Right lobe of liver (tissue), 4 donors: ENCODE measurements around the gene BRD4.

Experiments used
- POLR2A ChIP-seq: fragments of 450-650 bp; IDR thresholded peaks from one replicate; pipeline ENCODE4 v1.6.1; 2017; ENCODE audit warnings: antibody characterized with exemption, mild to moderate bottlenecking
- TF ChIP-seq, protein P1 (sequence below), 4 donors: fragments of 200-600 bp in 3 of 4; fragments of 450-650 bp in 1 of 4; IDR thresholded peaks; one replicate each; pipeline versions ENCODE4 v1.5.1 to v1.8.0; 2016 to 2022; ENCODE audit warnings: antibody characterized with exemption in 4 of 4, mild to moderate bottlenecking in 2 of 4
- donor health status: DM: no; HTN: no; CAD: no.
- donor health status: DM: no; HTN: no; CAD: no.
- donor health status: DM: no; HTN: yes; CAD: no.

DNA sequence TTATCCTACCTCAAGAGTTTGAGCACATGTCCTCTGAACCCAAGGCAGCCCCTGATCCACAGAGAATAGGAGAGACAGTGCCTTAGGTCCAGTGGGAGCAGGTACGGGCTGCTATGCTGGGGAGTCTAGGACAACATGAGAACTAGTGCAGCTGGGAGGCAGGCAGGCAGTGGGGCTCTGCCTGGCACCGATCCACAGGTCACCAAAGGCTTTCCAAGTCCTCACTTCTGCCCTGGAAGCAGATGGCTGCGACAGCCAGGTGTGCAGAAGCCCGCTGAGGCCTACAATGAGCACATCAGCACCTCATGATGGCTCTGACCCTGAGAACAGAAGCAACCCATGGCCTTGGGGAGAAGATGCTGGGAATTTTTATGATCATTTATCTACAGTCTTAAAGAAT is 70.3 kb downstream of the BRD4 start:
- TF ChIP-seq, protein P1, sequence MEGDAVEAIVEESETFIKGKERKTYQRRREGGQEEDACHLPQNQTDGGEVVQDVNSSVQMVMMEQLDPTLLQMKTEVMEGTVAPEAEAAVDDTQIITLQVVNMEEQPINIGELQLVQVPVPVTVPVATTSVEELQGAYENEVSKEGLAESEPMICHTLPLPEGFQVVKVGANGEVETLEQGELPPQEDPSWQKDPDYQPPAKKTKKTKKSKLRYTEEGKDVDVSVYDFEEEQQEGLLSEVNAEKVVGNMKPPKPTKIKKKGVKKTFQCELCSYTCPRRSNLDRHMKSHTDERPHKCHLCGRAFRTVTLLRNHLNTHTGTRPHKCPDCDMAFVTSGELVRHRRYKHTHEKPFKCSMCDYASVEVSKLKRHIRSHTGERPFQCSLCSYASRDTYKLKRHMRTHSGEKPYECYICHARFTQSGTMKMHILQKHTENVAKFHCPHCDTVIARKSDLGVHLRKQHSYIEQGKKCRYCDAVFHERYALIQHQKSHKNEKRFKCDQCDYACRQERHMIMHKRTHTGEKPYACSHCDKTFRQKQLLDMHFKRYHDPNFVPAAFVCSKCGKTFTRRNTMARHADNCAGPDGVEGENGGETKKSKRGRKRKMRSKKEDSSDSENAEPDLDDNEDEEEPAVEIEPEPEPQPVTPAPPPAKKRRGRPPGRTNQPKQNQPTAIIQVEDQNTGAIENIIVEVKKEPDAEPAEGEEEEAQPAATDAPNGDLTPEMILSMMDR (IDR thresholded peaks at IDR 0.05): no peak
- no peak for TF ChIP-seq POLR2A
